ENCODE data around the gene KLK3.

KLK3 gene

DNA sequence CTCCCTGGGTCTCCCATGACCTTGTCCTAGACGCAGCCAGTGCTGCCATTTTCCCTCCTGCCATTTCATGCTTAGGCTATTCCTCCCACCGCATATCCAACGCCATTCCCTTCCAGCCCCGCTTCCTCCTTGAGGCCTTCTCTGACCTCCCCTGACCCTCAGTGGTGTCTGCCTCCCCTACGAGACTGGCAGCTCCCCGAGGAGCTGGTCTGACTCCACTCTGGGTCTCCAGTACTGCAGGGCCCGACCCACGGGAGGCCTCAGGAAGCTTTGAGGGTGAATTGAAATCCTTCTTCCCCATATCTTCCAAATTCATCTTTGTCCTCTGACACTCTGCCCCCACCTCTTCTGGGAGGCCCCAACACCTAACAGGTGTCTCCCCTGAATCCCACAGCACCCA, 22.0 kb upstream of the KLK3 start:
- no peak for DNase-seq

DNA sequence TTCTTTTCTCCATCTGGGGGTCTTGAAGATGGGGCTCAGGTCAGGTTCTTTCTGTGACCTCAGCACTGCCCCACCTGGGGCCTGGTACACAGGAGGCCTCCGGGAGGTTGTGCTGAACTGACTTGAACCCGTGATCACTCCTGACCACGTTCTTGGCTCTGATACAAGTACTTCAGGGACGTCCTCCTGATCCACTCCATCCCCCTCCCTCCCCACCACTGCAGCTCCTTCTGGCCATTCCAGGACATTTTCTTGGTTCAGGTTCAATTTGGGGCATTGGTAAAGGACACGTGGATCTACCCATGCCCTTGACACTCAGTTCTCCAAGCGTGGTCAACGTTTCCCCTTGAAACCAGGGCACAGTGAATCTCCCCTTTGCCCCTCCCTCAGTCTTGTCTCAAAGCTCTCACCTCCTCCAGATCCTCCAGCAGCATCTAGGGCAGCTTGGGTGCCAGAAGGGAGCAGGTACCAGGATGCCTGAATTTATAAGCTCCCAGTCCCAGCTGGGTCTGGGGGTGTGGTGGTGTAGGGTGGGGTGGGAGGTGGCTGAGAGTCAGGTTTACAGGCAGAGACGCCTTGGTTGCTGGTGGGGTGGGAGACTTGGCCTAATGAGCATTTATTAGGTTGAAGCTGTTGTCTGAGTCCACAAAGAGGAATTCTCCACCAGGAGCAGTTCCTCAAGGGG, 21.5 kb upstream of the KLK3 start, which contains the start of gene KLK15:
KLK15 (minus strand) TSS at position 458 of the 685 bp plus-strand sequence. CDS start 2,082 bp downstream, outside the sequence.
- DNase-seq: no peak

DNA sequence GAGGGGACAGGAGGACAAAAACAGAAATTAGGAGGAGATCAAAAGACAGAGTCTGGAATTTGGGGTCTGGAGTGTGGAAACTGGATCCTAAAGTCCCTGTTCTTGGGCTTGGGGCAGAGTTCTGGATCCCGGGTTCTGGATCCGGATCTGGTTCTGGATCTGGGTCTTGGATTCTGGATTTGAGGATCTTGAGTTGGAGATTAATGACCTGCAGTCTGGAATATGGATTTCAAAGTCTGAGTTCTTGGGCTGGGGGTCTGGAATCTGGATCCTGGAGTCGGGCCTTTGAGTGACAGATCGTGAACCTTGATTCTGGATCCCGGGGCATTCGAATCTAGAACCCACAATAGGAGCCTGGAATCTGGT, 20.9 kb upstream of the KLK3 start:
- no peak for DNase-seq

DNA sequence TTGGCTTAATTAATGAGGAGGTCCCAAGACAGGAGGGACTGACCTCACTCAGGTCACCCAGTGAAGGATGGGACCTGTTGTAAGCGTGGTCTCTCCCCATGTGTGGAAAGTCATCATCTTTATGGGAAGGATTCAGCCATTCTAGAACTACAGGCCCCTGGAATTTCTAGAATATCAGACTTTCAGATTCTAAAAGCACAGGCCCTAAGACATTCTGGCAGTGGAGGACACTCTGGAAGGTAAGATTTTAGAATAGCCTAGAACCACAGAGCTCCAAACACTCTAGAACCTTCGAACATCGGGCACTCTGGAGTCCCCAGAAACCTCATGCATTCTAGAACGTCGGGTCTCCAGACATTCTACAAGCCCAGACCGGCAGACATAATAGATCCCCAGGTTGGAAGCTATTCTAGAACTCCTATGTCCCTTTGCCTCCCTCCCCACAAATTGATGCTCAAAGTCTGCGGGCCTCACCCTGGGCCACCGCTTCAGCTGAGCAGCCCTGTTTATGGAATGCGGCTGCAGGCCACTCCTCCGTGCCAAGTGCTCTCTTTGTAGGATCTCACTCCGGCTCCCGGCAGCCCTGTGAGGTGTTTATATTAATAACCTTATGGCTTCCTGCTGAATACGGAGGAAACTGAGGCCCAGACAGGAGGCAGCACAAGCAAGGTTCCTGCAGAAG, 19.5 kb upstream of the KLK3 start:
- no peak for DNase-seq

DNA sequence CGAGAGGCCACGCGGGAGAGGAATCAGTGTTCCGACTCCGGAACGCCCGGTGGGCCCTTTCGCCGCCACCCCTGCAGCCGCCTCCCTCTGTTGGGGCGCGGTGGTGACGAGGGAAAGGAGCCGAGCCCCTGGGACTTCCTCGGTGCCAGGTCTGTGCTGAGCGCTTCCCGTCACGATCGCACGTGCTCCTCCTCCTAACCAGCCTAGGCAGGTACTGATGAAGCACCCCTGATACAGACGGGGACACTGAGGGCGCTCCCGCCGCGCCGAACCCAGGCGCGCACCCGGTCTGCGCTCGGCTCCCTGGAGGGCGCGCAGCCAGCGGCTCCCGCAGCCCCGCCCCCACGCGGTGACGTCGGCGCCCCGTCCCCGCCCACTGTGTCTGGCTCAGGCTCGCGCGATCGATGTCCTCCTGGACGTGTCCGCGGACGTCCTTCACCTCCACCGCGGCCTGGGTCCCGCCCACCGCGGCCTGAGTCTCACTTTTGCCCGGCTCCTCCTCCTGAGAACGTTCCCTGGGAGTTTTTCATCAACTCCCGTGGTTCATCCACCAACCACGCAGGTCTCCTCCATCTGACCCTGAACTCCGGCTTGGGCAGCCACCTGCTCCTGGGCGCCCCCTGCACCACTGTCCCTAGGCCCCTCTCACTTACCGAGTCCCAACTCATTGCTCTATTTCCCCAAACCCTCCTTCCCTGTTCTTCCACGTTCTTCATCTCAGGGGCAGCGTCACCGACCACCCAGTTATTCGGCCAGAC, 18.8 kb upstream of the KLK3 start:
- no peak for DNase-seq

DNA sequence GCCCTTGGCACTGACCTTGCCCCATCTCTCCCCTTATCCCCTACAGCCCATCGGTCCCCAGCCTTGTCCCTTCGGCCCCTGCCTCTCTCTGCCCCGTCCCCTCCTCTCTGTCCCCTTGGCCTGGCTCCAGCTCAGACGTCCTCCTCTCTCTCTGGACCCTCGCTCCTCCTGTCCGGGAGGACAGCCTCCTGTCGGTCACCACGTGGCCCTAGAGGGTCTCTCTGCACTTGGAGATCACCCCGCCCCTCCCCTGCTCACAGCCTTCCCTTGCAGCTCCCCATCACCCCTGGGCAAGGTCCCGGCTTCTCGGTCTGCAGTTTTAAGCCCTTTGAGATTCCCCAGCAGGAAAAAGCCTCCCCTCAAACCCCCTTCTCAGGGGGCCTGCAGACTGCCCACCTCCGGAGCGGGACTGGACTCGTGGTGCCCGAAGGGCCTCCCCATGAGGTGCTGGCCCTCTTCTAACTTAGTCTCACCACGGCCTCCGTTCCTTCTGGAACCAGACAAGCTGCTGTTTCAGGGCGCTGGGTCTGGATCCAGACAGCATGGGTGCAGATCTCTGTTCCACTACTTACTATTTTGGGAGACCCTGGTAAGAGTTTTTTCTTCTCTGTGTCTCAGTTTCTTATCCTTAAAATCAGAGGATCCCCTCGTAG, 18.0 kb upstream of the KLK3 start:
- DNase-seq: no peak

DNA sequence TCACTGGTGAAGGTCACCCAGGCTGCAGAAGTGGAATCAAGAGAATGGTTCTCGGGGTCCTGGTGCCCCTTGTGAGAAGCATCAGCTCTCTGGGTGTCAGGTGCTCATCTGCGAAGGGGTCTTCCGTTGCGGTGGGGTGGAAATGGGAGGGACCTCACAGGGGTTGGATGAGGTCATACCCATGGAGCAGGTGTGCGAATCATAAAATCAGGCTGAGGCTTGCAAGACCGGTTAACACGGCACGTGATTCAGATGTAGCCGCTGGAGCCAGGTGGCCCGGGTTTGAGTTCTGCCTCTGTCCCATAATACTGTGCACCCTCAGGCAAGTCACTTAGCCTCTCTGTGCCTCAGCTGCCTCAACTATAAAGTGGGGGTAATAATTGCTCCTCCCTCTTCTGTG, 17.4 kb upstream of the KLK3 start:
- peak; percentile 38 for DNase-seq

DNA sequence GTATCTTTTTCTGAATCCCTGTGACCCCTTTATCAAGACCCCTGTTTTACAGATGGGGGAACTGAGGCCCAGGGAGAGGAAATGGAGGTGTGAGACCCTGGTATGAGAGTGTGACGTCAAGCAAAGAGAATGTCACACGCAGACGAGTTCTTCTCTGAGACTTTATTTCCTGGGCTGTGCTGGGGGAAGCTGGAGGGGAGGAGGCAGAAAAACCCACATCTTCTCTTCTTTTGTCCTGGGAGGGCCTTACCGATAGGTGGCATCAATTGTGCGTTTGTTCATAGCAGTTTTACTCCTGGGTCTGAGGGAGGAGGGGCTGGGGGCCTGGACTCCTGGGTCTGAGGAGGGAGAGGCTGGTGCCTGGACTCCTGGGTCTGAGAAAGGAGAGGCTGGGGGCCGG, 16.5 kb upstream of the KLK3 start:
- DNase-seq: no peak

DNA sequence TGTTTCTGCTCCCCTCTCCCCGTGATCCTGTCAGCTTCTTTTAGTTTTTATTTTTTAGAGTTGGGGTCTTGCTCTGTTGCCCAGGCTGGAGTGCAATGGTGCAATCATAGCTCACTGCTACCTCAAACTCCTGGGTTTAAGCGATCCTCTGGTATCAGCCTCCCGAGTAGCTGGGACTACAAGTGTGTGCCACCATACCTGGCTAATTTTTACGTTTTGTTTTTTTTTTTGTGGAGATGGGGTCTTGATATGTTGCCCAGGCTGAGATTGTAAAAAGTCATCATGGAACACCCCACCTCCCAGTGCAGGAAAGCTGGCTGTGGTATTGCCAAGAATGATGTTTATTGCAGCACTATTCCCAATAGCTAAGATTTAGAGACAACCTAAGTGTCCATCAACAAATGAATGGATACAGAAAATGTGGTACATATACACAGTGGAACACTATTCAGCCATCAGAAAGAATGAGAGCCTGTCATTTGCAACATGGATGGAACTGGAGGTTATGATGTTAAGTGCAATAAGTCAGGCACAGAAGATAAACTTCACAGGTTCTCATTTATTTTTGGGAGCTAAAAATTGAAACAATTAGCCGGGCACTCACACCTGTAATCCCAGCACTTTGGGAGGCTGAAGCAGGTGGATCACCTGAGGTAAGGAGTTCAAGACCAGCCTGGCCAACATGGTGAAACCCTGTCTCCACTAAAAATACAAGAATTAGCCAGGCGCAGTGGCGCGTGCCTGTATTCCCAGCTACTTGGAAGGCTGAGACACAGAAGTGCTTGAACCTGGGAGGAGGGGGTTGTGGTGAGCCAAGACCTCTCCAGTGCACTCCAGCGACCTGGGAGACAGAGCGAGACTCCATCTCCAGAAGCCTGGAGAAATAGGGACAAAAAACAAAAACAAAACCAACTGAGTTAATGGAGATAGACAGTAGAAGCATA, 14.7 kb upstream of the KLK3 start:
- no peak for DNase-seq

DNA sequence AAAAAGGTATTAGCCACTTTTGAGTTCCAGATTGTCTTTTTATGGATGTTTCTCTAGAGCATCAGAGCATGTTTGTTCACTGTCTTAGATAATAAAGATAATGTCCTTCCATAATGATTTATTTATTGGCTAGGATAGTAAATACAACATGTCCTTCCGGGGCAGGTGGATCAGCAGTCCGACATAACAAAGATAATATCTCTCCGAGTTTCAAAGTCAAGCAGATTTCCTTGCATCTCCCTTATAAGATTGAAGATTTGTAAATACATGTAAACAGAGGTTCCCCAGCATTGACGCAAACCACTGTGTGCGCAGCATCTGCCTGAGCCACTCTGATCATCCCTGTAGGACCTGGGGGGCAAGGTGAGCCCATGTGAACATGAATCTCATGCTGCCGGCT, 12.6 kb upstream of the KLK3 start:
- no peak for DNase-seq

DNA sequence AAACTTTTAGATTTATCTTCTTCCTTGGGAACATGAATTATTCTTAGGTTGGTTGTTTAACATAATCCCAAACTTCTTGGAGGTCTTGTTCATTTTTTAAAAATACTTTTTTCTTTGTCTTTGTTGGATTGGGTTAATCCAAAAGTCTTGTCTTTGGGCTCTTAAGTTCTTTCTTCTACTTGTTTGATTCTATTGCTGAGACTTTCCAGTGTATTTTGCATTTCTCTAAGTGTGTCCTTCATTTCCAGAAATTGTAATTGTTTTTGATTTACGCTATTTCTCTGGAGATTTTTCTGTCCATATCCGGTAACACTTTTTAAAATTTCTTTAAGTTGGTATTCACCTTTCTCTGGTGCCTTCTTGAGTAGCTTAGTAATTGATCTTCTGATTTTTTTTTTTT, 11.5 kb upstream of the KLK3 start:
- DNase-seq: no peak

DNA sequence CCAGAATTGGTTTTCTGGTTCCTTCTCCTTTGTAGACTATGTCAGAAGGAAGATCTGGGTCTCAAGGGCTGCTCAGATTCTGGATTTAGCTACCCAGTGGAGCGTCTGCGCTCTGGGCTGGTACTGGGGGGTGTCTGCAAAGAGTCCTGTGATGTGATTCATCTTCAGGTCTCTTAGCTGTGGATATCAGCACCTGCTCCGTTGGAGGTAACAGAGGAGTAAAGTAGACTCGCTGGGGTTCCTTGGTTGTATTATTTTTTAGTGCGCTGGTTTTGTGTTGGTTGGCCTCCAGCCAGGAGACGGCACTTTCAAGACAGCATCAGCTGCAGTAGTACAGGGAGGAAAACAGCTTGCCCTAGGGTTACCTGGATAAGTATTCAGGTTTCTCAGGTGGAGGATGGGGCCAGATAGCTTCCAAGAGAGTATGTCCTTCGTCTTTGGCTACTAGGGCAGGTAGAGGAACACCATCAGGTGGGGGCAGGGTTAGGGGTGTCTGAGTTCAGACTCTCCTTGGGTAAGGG, 11.0 kb upstream of the KLK3 start:
- no peak for DNase-seq

DNA sequence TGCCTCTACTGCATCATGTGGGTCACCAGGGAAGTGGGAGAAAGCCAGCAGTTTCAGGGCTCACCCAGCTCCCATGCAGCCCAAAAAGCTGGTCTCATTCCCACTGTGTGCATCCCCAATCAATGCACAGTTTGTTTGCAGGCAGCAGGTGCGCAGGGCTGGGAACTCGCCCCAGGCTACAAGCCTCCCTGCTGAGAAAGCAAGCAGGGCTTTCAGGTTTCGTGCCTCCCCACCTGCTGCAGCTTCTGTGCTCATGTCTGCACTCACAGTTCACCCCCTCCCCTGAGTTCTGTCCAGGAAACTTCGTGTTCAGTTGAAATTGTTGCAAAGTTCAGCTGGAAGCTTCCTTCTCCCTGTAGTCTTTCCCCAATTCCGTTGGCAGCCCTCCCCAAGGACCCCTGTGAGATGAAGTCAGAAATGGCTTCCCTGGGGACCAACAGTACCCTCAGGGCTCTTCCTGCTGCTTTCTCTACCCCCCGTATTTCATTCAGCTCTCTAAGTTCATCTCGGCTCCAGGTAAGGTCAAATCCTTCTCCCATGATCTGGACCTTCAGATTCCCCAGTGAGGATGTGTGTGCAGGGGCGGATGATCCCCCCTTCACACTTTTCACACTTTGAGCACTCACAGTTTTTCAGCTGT, 10.3 kb upstream of the KLK3 start:
- DNase-seq: no peak

DNA sequence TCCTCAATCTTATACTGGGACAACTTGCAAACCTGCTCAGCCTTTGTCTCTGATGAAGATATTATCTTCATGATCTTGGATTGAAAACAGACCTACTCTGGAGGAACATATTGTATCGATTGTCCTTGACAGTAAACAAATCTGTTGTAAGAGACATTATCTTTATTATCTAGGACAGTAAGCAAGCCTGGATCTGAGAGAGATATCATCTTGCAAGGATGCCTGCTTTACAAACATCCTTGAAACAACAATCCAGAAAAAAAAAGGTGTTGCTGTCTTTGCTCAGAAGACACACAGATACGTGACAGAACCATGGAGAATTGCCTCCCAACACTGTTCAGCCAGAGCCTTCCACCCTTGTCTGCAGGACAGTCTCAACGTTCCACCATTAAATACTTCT, 4.0 kb upstream of the KLK3 start:
- no peak for DNase-seq

DNA sequence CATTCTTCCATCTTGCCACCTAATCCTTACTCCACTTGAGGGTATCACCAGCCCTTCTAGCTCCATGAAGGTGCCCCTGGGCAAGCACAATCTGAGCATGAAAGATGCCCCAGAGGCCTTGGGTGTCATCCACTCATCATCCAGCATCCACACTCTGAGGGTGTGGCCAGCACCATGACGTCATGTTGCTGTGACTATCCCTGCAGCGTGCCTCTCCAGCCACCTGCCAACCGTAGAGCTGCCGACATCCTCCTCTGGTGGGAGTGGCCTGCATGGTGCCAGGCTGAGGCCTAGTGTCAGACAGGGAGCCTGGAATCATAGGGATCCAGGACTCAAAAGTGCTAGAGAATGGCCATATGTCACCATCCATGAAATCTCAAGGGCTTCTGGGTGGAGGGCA, 3.1 kb upstream of the KLK3 start:
- no peak for DNase-seq

DNA sequence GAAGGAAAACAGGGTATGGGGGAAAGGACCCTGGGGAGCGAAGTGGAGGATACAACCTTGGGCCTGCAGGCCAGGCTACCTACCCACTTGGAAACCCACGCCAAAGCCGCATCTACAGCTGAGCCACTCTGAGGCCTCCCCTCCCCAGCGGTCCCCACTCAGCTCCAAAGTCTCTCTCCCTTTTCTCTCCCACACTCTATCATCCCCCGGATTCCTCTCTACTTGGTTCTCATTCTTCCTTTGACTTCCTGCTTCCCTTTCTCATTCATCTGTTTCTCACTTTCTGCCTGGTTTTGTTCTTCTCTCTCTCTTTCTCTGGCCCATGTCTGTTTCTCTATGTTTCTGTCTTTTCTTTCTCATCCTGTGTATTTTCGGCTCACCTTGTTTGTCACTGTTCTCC, 2.7 kb downstream of the KLK3 start:
- no peak for DNase-seq

DNA sequence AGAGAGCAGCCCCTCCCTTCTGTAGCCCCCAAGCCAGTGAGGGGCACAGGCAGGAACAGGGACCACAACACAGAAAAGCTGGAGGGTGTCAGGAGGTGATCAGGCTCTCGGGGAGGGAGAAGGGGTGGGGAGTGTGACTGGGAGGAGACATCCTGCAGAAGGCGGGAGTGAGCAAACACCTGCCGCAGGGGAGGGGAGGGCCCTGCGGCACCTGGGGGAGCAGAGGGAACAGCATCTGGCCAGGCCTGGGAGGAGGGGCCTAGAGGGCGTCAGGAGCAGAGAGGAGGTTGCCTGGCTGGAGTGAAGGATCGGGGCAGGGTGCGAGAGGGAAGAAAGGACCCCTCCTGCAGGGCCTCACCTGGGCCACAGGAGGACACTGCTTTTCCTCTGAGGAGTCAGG, 4.2 kb downstream of the KLK3 start:
- no peak for DNase-seq

DNA sequence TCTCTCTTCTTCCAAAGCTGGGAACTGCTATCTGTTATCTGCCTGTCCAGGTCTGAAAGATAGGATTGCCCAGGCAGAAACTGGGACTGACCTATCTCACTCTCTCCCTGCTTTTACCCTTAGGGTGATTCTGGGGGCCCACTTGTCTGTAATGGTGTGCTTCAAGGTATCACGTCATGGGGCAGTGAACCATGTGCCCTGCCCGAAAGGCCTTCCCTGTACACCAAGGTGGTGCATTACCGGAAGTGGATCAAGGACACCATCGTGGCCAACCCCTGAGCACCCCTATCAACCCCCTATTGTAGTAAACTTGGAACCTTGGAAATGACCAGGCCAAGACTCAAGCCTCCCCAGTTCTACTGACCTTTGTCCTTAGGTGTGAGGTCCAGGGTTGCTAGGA, 5.1 kb downstream of the KLK3 start:
- DNase-seq: no peak

DNA sequence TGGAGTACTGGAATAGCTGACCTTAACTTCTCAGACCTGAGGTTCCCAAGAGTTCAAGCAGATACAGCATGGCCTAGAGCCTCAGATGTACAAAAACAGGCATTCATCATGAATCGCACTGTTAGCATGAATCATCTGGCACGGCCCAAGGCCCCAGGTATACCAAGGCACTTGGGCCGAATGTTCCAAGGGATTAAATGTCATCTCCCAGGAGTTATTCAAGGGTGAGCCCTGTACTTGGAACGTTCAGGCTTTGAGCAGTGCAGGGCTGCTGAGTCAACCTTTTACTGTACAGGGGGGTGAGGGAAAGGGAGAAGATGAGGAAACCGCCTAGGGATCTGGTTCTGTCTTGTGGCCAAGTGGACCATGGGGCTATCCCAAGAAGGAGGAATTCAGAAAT, 6.3 kb downstream of the KLK3 start:
- no peak for DNase-seq

DNA sequence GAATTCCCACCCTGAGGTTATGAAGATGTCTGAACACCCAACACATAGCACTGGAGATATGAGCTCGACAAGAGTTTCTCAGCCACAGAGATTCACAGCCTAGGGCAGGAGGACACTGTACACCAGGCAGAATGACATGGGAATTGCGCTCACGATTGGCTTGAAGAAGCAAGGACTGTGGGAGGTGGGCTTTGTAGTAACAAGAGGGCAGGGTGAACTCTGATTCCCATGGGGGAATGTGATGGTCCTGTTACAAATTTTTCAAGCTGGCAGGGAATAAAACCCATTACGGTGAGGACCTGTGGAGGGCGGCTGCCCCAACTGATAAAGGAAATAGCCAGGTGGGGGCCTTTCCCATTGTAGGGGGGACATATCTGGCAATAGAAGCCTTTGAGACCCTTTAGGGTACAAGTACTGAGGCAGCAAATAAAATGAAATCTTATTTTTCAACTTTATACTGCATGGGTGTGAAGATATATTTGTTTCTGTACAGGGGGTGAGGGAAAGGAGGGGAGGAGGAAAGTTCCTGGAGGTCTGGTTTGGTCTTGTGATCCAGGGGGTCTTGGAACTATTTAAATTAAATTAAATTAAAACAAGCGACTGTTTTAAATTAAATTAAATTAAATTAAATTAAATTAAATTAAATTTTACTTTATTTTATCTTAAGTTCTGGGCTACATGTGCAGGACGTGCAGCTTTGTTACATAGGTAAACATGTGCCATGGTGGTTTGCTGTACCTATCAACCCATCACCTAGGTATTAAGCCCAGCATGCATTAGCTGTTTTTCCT, 7.0 kb downstream of the KLK3 start:
- no peak for DNase-seq

DNA sequence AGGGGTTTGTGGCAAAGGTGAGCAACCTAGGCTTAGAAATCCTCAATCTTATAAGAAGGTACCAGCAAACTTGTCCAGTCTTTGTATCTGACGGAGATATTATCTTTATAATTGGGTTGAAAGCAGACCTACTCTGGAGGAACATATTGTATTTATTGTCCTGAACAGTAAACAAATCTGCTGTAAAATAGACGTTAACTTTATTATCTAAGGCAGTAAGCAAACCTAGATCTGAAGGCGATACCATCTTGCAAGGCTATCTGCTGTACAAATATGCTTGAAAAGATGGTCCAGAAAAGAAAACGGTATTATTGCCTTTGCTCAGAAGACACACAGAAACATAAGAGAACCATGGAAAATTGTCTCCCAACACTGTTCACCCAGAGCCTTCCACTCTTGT, 14.8 kb downstream of the KLK3 start:
- DNase-seq: no peak
